K562 (cell line): ENCODE results near the gene NUP133.

Experiments
- NBN ChIP-seq: fragments of 450-650 bp; IDR thresholded peaks from 2 replicates; pipeline ENCODE4 v1.6.1; 2016; ENCODE audit warnings: low read depth, mild to moderate bottlenecking
- POLR2A ChIP-seq: fragments of 450-650 bp; conservative IDR thresholded peaks from 2 replicates; pipeline ENCODE4 v1.6.1; 2016
- SIRT6 ChIP-seq: IDR thresholded peaks from one replicate; pipeline ENCODE4 v1.6.1; 2012; ENCODE audit warnings: low read depth, mild to moderate bottlenecking, control low read depth, inconsistent platforms, low read length, moderate library complexity
- SMARCB1 ChIP-seq: IDR thresholded peaks from 2 replicates; pipeline ENCODE4 v1.6.1; 2011; ENCODE audit warnings: improper control_type of control experiment, low read depth; ENCODE audit not compliant: insufficient read length
- TF ChIP-seq, protein P1 (sequence below): sonication (generic); formaldehyde crosslinking; IDR thresholded peaks from 2 replicates; pipeline ENCODE4 v1.8.1; 2022; ENCODE audit warnings: missing genetic modification reagents

DNA sequence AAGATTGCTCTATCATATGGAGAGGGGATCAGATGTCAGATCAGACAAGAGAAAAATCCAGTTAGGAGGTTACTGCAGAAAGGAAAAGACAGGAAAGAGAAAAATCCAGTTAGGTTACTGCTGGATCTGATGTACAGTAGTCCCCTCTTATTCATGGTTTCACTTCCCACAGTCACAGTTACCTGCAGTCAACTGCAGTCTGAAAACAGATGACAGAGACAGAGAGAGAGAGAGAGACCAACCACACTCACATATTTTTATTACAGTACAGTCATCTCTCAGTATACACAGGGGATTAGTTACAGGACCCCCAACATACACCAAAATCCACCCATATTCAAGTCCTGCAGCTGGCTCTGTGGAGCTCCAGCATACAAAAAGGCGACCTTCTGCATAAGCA, 29.3 kb downstream of the NUP133 start:
- no peak for TF ChIP-seq SMARCB1
- no peak for TF ChIP-seq NBN
- TF ChIP-seq POLR2A = no peak
- no peak for TF ChIP-seq SIRT6
- TF ChIP-seq, protein P1, sequence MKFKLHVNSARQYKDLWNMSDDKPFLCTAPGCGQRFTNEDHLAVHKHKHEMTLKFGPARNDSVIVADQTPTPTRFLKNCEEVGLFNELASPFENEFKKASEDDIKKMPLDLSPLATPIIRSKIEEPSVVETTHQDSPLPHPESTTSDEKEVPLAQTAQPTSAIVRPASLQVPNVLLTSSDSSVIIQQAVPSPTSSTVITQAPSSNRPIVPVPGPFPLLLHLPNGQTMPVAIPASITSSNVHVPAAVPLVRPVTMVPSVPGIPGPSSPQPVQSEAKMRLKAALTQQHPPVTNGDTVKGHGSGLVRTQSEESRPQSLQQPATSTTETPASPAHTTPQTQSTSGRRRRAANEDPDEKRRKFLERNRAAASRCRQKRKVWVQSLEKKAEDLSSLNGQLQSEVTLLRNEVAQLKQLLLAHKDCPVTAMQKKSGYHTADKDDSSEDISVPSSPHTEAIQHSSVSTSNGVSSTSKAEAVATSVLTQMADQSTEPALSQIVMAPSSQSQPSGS (CRISPR knock-in tag) = no peak
